ENCODE results near the gene CCDC183. TPM values are rescaled to one million over a fixed set of nuclear protein-coding genes. Genes with fewer than 3 reads are reported as not detected.
"Not testable (repeated sequence)": the region's sequence is repeated elsewhere in the genome, so short reads cannot be mapped to it uniquely, and the experiment has no call there.

Gene CCDC183
- total RNA-seq, 1 donor from 2014 or later: under 0.01 TPM

DNA sequence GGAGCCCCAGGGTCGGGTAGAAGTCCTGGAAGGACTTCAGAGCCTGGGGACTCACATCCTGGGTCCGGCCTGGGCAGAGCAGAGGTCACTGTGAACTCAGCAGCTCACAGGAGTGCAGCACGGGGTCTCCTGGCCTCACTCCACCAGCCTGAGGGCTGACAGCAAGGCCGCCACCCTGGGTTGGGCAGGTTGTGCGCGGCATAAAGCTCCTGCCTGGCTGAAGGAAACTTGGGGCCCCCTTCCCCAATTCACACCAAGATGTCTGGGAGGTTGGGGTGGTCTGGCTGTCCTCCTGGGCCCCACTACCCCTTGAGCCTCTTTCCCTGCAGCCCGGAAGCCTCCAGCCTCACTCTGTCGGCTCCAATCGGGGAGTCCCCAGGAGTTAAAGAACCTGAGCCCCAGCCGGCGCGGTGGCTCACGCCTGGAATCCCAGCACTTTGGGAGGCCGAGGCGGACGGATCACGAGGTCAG, 33.9 kb upstream of the CCDC183 start:
- H3K36me3 ChIP-seq (ENCODE audit: control insufficient read depth, insufficient read depth, low read length): no peaks in the 10 kb centered on the region
- peaks cover 3% of the 10 kb centered on the region for H3K27me3 ChIP-seq (ENCODE audit: control insufficient read depth, insufficient read depth, low read length)
- H3K4me3 ChIP-seq (ENCODE audit: low read depth, low read length): no peak overlapping the region
- DNase-seq (ENCODE audit: low read depth): no peak
- TF ChIP-seq, protein P1, sequence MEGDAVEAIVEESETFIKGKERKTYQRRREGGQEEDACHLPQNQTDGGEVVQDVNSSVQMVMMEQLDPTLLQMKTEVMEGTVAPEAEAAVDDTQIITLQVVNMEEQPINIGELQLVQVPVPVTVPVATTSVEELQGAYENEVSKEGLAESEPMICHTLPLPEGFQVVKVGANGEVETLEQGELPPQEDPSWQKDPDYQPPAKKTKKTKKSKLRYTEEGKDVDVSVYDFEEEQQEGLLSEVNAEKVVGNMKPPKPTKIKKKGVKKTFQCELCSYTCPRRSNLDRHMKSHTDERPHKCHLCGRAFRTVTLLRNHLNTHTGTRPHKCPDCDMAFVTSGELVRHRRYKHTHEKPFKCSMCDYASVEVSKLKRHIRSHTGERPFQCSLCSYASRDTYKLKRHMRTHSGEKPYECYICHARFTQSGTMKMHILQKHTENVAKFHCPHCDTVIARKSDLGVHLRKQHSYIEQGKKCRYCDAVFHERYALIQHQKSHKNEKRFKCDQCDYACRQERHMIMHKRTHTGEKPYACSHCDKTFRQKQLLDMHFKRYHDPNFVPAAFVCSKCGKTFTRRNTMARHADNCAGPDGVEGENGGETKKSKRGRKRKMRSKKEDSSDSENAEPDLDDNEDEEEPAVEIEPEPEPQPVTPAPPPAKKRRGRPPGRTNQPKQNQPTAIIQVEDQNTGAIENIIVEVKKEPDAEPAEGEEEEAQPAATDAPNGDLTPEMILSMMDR (IDR thresholded peaks at IDR 0.05; ENCODE audit: insufficient read depth, low read length, severe bottlenecking): no peak
- FAIRE-seq: no peak

DNA sequence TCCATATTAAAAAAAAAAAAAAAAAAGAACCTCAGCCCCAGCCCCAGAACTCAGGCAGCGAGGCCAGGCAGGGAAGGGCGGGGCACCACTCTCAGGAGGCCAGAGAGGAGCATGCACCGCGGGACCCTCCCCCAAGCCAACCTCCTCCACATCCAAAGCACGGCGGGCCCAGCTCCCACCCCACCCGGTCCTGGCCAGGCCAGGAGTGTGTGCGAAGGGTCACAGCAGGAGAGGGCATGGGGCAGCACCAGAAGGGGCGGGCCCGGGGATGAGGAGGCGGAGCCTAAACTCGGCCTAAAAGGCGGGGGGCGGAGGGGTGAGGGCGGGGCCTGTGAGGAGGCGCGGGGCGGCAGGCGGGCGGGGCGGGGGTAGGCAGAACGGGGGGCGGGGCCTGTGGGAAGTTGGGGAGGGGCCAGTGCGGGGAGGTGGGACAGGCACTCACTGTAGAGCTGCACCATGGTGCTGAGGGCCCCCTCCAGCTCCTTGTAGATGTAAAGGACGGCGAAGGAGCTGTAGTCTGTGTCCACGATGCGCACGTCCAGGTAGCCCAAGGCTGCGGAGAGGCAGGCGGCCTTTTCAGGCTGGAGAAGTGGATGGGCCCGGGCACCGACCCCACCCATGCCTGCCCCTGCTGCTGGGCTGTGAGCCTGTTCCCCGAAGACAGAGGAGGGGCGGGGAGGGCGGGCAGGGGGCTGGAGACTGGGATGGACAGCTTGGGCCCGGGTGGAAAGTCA, 33.1 kb upstream of the CCDC183 start:
- no peak overlapping the region for H3K4me3 ChIP-seq (ENCODE audit: low read depth, low read length)
- DNase-seq (ENCODE audit: low read depth) (no peak), FAIRE-seq (no peak)
- H3K36me3 ChIP-seq (ENCODE audit: control insufficient read depth, insufficient read depth, low read length): no peaks in the 10 kb centered on the region
- peaks cover 8% of the 10 kb centered on the region for H3K27me3 ChIP-seq (ENCODE audit: control insufficient read depth, insufficient read depth, low read length)
- TF ChIP-seq, protein P1 (IDR thresholded peaks at IDR 0.05; ENCODE audit: insufficient read depth, low read length, severe bottlenecking): no peak

DNA sequence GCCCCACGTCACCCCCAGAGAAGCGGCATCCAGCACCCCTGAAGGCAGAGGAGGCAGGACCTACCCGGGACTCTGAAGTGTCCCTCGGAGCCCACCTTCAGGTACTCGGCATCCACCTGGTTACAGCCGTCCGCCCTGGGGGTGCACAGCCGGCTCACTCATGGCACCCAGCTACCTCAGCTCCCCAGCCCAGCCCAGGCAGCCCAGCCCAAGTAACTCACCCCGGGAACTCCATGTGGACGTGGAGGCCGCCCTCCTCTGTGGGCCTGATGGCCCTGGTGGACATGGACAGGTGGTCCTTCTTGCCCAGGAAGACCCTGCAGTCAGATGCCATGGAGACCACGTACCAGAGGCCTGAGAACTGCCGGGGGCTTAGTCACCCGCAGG, 32.5 kb upstream of the CCDC183 start:
- Histone ChIP-seq H3K36me3 (ENCODE audit: control insufficient read depth, insufficient read depth, low read length) (no peaks in the 10 kb centered on the region), H3K4me3 (ENCODE audit: low read depth, low read length) (no peak overlapping the region), H3K27me3 (ENCODE audit: control insufficient read depth, insufficient read depth, low read length) (peaks cover 9% of the 10 kb centered on the region)
- TF ChIP-seq, protein P1 (IDR thresholded peaks at IDR 0.05; ENCODE audit: insufficient read depth, low read length, severe bottlenecking): no peak
- DNase-seq (ENCODE audit: low read depth) (no peak), FAIRE-seq (no peak)

DNA sequence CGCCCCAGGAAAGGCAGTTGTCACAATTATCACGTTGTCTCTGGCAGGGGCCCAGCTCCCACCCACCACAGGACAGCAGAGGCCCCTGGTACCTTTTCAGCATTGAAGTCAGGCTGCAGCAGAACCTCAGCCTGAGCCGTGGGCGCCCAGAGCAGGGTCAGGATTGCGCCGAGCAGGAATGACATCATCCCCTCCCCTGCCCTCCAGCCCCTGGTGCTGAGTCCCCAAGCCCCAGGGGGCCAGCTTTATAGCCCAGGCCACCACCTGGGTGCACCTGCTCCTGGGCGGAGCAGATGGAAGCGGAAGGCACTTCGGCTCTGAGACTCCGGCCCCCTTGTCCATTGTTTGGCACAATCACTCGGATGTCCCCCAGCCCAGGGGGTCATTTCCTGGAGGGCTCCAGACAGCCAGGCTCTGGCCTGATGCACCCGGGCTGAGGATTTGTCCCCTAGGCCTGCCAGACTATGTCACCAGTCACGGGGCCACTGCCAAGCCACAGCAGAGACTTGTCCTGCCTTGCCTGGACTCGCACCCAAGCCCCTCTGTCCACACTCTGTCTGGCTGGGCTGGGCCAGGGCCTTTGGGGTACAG, 31.7 kb upstream of the CCDC183 start, which contains the start of gene LCN15:
LCN15 (minus strand) TSS at position 218 of the 591 bp plus-strand sequence; CDS start at position 188, 30 bp downstream.
- Histone ChIP-seq H3K27me3 (ENCODE audit: control insufficient read depth, insufficient read depth, low read length) (peaks cover 9% of the 10 kb centered on the region), H3K36me3 (ENCODE audit: control insufficient read depth, insufficient read depth, low read length) (no peaks in the 10 kb centered on the region), H3K4me3 (ENCODE audit: low read depth, low read length) (no peak within 1 kb of the TSS)
- DNase-seq (ENCODE audit: low read depth) (no peak), FAIRE-seq (no peak)
- TF ChIP-seq, protein P1 (IDR thresholded peaks at IDR 0.05; ENCODE audit: insufficient read depth, low read length, severe bottlenecking): no peak

DNA sequence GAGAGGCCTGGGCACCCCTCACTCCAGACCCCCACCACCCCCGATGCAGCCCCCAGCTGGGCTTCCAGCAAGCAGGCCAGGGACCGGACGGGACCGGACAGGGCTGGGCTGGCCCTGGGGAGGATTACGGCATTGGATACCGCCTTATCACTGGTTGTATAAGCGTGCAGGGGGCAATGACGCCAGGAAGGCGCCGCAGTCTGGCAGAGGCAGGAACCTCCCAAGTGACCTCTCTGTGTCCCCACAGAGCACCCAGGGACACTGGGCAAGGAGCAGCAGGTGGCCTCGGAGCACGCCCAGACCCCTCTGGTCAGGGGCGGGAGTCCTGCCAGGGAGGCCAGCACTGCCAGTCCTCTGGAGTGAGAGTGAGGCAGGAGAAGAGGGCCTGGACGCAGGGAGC, 31.1 kb upstream of the CCDC183 start:
- H3K4me3 ChIP-seq (ENCODE audit: low read depth, low read length): no peak overlapping the region
- DNase-seq (ENCODE audit: low read depth) (no peak), FAIRE-seq (no peak)
- TF ChIP-seq, protein P1 (IDR thresholded peaks at IDR 0.05; ENCODE audit: insufficient read depth, low read length, severe bottlenecking): no peak
- H3K27me3 ChIP-seq (ENCODE audit: control insufficient read depth, insufficient read depth, low read length): peaks cover 9% of the 10 kb centered on the region
- no peaks in the 10 kb centered on the region for H3K36me3 ChIP-seq (ENCODE audit: control insufficient read depth, insufficient read depth, low read length)

DNA sequence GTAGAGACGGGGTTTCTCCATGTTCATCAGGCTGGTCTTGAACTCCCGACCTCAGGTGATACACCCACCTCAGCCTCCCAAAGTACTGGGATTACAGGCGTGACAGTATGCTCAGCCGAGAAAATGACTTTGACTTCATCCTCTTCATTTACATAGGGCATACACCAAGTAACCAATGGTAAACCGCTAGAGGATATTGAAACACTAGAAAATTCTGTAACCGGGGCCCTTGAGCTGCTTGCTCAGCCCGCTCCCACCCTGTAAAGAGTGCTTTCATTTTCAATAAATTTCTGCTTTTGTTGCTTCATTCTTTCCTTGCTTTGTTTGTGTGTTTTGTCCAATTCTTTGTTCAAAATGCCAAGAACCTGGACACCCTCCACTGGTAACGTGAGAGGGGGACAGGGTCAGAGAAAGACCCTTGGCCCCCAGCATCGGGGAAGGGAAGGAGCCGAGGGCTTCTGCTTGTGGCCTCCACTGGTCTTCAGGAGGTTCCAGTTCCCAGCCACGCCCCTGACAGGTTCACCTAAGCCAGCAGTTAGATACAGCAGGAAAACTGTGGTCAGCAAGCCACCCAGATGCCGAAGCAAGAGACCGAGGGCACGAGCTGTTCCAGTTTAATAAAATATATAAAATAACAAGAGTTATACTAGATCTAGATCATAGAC, 30.3 kb upstream of the CCDC183 start:
- not testable (repeated sequence) for H3K27me3 ChIP-seq (ENCODE audit: control insufficient read depth, insufficient read depth, low read length); DNase-seq (ENCODE audit: low read depth); FAIRE-seq; H3K4me3 ChIP-seq (ENCODE audit: low read depth, low read length); H3K36me3 ChIP-seq (ENCODE audit: control insufficient read depth, insufficient read depth, low read length)
